Aorta (tissue), 5 donors: ENCODE results near the gene COBLL1. TPM values are rescaled to one million over a fixed set of nuclear protein-coding genes. Genes with fewer than 3 reads are reported as not detected.

ENCODE experiments used
- ATAC-seq: fragments of 200-7000 bp; cut with Tn5 transposase; one replicate; pipeline ENCODE4 v1.9.1; 2022; ENCODE audit warnings: moderate library complexity; ENCODE audit not compliant: low FRiP score
- DNase-seq, 2 donors: peaks; one replicate each; pipeline ENCODE4 v3.0.0-alpha.2; 2020
- H3K27ac ChIP-seq, 2 donors: one replicate each; pipeline ENCODE4 v1.5.1; 2013; ENCODE audit warnings: low read length in 2 of 2, mild to moderate bottlenecking in 2 of 2, moderate library complexity in 2 of 2, control low read depth in 1 of 2, inconsistent platforms in 1 of 2, low read depth in 1 of 2
- H3K27me3 ChIP-seq, 2 donors: one replicate each; pipeline ENCODE4 v1.6.1; 2013; ENCODE audit warnings: control low read depth in 1 of 2, low read length in 1 of 2, mild to moderate bottlenecking in 1 of 2, moderate library complexity in 1 of 2; ENCODE audit not compliant: insufficient read depth in 2 of 2, control insufficient read depth in 1 of 2
- H3K36me3 ChIP-seq, 2 donors: one replicate each; pipeline ENCODE4 v1.6.1; 2013; ENCODE audit warnings: control low read depth in 1 of 2, low read length in 1 of 2, mild to moderate bottlenecking in 1 of 2; ENCODE audit not compliant: insufficient read depth in 2 of 2, control insufficient read depth in 1 of 2
- H3K4me1 ChIP-seq, 2 donors: one replicate each; pipeline ENCODE4 v1.6.1; 2013; ENCODE audit warnings: low read length in 2 of 2, control low read depth in 1 of 2, mild to moderate bottlenecking in 1 of 2, moderate library complexity in 1 of 2; ENCODE audit not compliant: insufficient read depth in 2 of 2, control insufficient read depth in 1 of 2
- H3K4me3 ChIP-seq, 2 donors: one replicate each; pipeline ENCODE4 v1.5.1; 2013; ENCODE audit warnings: low read length in 2 of 2, control low read depth in 1 of 2, mild to moderate bottlenecking in 1 of 2
- H3K9me3 ChIP-seq: one replicate; pipeline ENCODE4 v1.6.1; 2013; ENCODE audit warnings: mild to moderate bottlenecking, low read length; ENCODE audit not compliant: control insufficient read depth
- WGBS, 2 donors: extraction: QIAGEN DNeasy Blood & Tissue Kit; methylation state at CpG; one replicate each; pipeline ENCODE4 v1.1.7; 2013; 5-methylcytosine and 5-hydroxymethylcytosine counted together
- intact Hi-C, 2 donors: fragments of 100-400 bp; cut with DNase I; formaldehyde crosslinking; loops; one replicate each; pipeline versions ENCODE4 v1.14.2 to v1.15.0; 2022
- polyA plus RNA-seq, 2 donors: library from polyadenylated mRNA; stranded (reverse); fragments of 200-250 nt; gene quantifications; one replicate each; pipeline ENCODE4 v1.2.3, GENCODE V29; 2013
- total RNA-seq, 2 donors: library from RNA; stranded (reverse); fragmentation: NEBNext Ultra II Directional; extraction: Animal tissue kit (Norgen Biotek cat#: 25700); gene quantifications; one replicate each; pipeline ENCODE4 v1.2.1, GENCODE V29; 2021
- donor health status: healthy with polysubstance abuse.
- donor health status: Bipolar disorder and iron deficiency.
- donor health status: DM: no; HTN: no; CAD: no.
- donor health status: DM: no; HTN: no; CAD: no.
- donor health status: DM: yes; HTN: yes; CAD: no.

COBLL1 gene
- total and polyA plus RNA-seq, 4 donors, result 20.2 to 101 (median 42.8) TPM

- Histone ChIP-seq H3K27ac (no peak overlapping the region), H3K27me3 (no peaks in the 10 kb centered on the region), H3K36me3 (no peaks in the 10 kb centered on the region), H3K9me3 (no peaks in the 10 kb centered on the region), H3K4me3 (no peak overlapping the region), H3K4me1 (no peaks in the 10 kb centered on the region)
- ATAC-seq, result no peak
- intact Hi-C loops, result no loop called here
- DNase-seq, result no peak
Measured at GRCh38 chr2:164661349-164661748, 180.3 kb downstream of the COBLL1 start.

DNA sequence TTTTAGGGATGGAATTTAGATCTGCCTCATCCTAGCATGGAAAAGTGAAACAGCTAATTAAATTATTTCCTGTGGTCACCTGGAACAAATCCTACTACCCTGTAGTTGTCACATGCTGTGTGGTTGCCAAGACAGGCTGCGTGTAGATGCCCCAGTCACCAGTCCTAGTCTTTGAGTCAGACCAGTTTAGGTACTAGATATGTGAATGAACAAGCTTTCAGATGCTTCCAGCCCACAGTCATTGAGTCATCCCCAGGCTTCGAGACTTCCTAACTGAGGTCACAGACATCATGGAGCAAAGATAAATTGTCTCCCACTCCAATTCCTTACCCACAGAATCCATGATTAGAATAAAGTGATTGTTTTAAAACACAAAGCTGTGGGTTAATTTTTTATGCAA is 184.5 kb downstream of the COBLL1 start:
- intact Hi-C loops, result no loop called here
- ATAC-seq, result no peak

DNA sequence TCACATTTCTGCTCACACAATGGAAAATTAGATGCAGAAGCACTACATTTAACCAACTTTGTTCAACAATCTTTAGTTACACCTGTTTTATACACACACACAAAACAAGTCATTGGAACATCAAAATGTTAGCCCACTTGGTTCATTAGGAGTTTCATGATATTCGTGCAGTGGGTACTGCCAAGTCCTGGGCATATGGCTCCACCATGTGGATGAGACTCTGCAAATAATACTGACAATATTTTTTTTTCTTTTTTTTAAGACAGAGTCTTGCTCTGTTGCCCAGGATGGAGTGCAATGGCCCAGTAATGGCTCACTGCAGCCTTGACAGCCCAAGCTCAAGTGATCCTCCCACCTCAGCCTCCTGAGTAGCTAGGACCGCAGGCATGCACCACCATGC is 185.9 kb downstream of the COBLL1 start:
- no peaks in the 10 kb centered on the region for H3K36me3 ChIP-seq
- H3K27me3 ChIP-seq, result no peaks in the 10 kb centered on the region
- H3K4me1 ChIP-seq, result no peaks in the 10 kb centered on the region
- WGBS, 2 donors, result 89 to 92% methylated on average over 2 of the region's 2 CpGs
- ATAC-seq, result no peak
- no peak overlapping the region for H3K27ac ChIP-seq
- intact Hi-C loops, result no loop called here
- DNase-seq, result no peak
- no peak overlapping the region for H3K4me3 ChIP-seq
- no peaks in the 10 kb centered on the region for H3K9me3 ChIP-seq

More for the DNA sequence above, 184.5 kb downstream of the COBLL1 start:
- no peak for DNase-seq
- no peak overlapping the region for H3K4me3 ChIP-seq
- H3K9me3 ChIP-seq, result no peaks in the 10 kb centered on the region
- no peaks in the 10 kb centered on the region for H3K4me1 ChIP-seq
- no peaks in the 10 kb centered on the region for H3K36me3 ChIP-seq
- H3K27ac ChIP-seq, result no peak overlapping the region
- WGBS, 2 donors, result 77 to 90% methylated on average over 2 of the region's 2 CpGs
- H3K27me3 ChIP-seq, result no peaks in the 10 kb centered on the region

DNA sequence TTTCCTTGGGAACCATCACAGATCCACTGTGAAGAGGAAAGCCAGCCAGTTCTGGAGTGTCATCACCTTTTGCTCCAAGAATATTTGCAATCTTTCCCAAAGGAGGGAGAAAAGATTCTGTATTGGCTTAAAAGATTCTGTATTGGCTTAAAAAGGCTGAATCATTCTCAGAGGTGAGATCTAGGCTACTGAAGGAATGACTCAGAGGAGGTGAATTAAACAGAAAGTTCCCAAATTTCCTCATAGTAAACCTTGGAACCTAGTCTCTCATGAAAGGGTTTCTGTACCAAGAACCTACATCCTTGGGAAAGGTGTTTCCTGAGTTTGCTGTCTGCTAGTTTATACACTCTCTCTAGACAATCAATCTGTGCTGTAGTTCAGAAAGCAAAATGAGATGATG is 186.3 kb downstream of the COBLL1 start:
- intact Hi-C loops, result no loop called here
- Histone ChIP-seq H3K27ac (no peak overlapping the region), H3K4me1 (no peaks in the 10 kb centered on the region), H3K9me3 (no peaks in the 10 kb centered on the region), H3K27me3 (no peaks in the 10 kb centered on the region), H3K36me3 (no peaks in the 10 kb centered on the region), H3K4me3 (no peak overlapping the region)
- ATAC-seq (no peak), DNase-seq (no peak)

DNA sequence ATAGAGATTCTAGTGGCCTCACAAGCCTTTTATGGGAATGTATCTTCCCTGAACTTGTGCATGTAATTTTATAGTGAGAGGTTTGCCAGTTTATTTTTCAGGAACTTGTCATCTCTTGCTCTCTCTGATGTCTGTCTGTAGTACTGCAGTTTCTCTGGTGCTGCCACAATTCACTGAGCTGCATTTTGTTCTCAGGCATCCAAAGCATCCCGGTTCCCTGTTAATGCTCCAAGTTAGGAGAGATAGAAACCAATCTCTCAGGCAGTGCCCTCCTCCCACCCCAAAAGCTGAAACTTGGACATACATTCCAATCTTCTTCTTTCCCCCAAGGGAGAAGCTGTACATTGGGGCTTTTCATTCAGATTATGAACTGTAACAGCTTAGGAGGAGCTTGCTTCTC is 190.3 kb downstream of the COBLL1 start:
- Histone ChIP-seq H3K27ac (no peak overlapping the region), H3K4me1 (no peaks in the 10 kb centered on the region), H3K9me3 (no peaks in the 10 kb centered on the region), H3K27me3 (no peaks in the 10 kb centered on the region), H3K36me3 (no peaks in the 10 kb centered on the region), H3K4me3 (no peak overlapping the region)
- ATAC-seq, result no peak
- 33 to 42% methylated on average over 1 of the region's 1 CpG for WGBS, 2 donors
- no peak for DNase-seq
- intact Hi-C loops, result no loop called here

GRCh38 chr2:164644036-164644700 is 197.5 kb downstream of the COBLL1 start:
- ATAC-seq (no peak), DNase-seq (no peak)

DNA sequence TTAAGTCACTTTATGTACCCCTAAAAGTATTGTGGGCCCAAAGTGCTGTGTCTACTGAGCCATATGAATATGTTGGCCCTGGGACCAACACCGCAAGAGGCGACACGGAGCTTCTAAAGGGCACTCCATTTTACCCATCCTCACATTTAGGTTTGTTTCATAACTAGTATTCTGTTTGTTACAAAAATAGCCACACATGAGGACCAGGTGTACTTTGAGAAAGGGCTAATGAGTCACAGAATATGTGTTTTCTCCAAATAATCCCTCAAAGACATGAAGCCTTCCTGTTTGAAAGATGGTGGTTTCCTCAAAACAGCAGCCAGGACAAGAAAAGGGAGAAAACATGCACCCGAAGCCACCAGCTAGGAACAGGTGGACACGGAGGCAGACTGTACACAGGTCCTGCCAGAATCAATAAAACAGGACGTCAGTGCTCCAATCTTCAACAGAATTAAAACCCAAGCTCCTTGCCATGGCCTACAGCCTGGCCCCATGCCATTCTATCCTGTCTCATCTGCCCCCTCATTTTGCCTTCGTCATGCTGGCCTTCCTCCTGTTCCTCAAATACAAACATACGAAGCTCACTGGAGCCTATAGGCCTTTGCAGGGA is 198.6 kb downstream of the COBLL1 start:
- H3K9me3 ChIP-seq, result no peaks in the 10 kb centered on the region
- intact Hi-C loops, result no loop called here
- DNase-seq, result no peak
- no peak for ATAC-seq
- H3K27ac ChIP-seq, result no peak overlapping the region
- H3K4me3 ChIP-seq, result no peak overlapping the region
- 89 to 90% methylated on average over 8 of the region's 8 CpGs for WGBS, 2 donors
- no peaks in the 10 kb centered on the region for H3K4me1 ChIP-seq
- no peaks in the 10 kb centered on the region for H3K36me3 ChIP-seq
- no peaks in the 10 kb centered on the region for H3K27me3 ChIP-seq

More at GRCh38 chr2:164644036-164644700, 197.5 kb downstream of the COBLL1 start:
- H3K9me3 ChIP-seq, result no peaks in the 10 kb centered on the region
- no peaks in the 10 kb centered on the region for H3K4me1 ChIP-seq
- H3K36me3 ChIP-seq, result no peaks in the 10 kb centered on the region
- no peak overlapping the region for H3K4me3 ChIP-seq
- intact Hi-C loops, result no loop called here
- no peaks in the 10 kb centered on the region for H3K27me3 ChIP-seq
- H3K27ac ChIP-seq, result no peak overlapping the region
- WGBS, 2 donors, result 93 to 97% methylated on average over 1 of the region's 1 CpG

DNA sequence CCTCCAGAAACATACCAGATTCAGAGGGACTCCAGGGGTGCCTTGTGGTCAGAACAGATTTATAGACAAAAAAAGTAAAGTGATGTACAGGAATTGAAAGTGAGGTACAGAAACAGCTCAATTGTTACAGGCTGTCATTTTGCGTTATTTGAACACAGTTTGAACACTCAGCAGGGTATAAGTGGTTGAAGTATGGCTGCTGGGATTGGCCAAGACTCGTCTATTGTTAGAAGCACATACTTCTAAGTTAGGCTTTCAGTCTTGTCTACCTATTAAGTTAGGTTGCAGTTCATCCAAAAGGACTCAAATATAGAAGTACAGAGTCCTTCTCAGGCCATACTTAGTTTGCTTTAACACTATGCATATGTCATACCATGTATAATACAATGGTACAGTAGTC is 199.4 kb downstream of the COBLL1 start:
- DNase-seq (no peak), ATAC-seq (no peak)
- Histone ChIP-seq H3K27me3 (no peaks in the 10 kb centered on the region), H3K27ac (no peak overlapping the region), H3K36me3 (no peaks in the 10 kb centered on the region), H3K9me3 (no peaks in the 10 kb centered on the region), H3K4me3 (no peak overlapping the region), H3K4me1 (no peaks in the 10 kb centered on the region)
- intact Hi-C loops, result no loop called here
- WGBS, 2 donors, result 80 to 81% methylated on average over 2 of the region's 2 CpGs
